ENCODE data around the gene TKTL1.

DNA sequence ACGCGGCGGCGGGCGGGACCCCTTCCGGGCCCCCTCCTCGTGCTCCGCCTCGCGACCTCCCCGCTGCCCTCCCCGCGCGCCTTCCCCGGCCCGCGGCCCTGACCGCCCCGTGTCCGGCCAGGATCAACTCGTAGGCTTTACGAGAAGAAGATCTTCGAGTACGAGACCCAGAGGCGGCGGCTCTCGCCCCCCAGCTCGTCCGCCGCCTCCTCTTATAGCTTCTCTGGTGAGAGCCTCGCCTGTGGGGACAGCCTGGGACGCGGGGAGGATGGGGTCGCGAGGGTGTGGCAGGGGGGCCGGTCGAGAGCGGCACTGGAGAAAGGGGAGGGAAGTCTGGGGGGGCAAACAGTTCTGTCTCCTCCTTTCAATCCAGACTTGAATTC is 84.0 kb downstream of the TKTL1 start:
- TF ChIP-seq, protein P1, sequence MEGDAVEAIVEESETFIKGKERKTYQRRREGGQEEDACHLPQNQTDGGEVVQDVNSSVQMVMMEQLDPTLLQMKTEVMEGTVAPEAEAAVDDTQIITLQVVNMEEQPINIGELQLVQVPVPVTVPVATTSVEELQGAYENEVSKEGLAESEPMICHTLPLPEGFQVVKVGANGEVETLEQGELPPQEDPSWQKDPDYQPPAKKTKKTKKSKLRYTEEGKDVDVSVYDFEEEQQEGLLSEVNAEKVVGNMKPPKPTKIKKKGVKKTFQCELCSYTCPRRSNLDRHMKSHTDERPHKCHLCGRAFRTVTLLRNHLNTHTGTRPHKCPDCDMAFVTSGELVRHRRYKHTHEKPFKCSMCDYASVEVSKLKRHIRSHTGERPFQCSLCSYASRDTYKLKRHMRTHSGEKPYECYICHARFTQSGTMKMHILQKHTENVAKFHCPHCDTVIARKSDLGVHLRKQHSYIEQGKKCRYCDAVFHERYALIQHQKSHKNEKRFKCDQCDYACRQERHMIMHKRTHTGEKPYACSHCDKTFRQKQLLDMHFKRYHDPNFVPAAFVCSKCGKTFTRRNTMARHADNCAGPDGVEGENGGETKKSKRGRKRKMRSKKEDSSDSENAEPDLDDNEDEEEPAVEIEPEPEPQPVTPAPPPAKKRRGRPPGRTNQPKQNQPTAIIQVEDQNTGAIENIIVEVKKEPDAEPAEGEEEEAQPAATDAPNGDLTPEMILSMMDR (IDR thresholded peaks at IDR 0.05; ENCODE audit: low read depth, low read length) = no peak
- TF ChIP-seq EZH2phosphoT487 (IDR thresholded peaks at IDR 0.05; ENCODE audit: low read depth) = no peak

Data from OCI-LY3 (cell line).